ENCODE data around the gene NUBPL.

NUBPL gene, protein sequence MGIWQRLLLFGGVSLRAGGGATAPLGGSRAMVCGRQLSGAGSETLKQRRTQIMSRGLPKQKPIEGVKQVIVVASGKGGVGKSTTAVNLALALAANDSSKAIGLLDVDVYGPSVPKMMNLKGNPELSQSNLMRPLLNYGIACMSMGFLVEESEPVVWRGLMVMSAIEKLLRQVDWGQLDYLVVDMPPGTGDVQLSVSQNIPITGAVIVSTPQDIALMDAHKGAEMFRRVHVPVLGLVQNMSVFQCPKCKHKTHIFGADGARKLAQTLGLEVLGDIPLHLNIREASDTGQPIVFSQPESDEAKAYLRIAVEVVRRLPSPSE

DNA sequence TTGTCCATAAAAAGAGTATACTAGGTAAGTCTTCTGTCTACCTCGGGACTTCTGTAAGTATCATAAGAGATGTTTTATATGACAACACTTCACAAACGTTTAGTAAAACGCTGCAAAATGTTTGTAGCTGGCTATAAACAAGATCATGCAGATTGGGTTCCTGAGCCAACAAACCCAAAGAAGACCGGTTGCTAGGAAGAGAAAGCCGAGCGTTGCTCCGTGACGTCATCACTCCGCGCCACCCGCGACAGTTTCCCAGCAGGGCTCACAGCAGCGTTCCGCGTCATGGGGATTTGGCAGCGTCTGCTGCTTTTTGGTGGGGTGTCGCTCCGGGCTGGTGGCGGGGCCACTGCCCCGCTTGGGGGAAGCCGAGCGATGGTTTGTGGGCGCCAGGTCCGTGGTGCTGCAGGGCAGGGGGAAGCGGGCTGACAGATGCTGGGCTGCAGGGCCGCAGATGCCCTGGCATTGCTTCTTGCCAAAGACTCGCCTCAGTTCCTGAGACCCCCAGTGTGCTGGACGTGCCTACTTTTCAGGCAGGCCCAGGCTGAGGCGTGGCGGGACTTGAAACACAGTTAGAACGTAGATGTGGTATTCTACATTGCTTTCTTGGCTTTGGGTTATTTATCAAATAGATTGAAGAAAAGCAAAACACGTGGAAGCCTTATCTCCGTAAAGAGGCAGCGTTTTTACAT, at the start of gene NUBPL:
NUBPL (plus strand) TSS at position 250 of the 692 bp plus-strand sequence; CDS start at position 286, 36 bp downstream.
- DNase-seq, result peak; percentile 96 to 97 (median 96)

DNA sequence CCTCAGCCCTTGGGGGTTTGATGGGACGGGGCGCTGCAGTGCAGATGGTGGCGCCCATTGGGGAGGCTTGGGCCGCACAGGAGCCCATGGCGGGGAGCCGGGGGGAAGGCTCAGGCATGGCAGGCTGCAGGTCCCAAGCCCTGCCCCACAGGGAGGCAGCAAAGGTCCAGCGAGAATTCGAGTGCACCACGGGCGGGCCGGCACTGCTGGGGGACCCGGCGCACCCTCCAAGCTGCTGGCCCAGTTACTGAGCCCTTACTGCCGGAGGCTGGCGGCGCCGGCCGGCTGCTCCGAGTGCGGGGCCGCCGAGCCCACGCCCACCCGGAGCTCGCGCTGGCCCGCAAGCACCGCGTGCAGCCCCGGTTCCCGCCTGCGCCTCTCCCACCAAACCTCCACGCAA, 34.1 kb upstream of the NUBPL start:
- no peak for DNase-seq

DNA sequence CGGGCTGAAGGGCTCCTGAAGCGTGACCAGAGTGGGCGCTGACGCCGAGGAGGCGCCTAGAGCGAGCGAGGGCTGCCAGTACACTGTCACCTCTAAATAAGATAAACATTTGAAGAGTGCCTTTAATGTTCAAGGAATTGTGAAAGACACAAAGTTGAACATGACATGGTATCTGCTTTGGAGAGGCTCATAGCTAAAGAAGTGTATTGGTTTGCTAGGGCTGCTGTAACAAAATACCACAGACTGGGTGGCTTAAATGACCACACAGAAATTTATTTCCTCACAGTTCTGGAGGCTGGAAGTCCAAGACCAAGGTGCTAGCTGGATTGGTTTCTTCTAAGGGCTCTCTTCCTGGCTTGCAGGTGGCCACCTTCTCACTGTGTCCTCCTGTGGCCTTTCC, 33.7 kb upstream of the NUBPL start:
- no peak for DNase-seq

DNA sequence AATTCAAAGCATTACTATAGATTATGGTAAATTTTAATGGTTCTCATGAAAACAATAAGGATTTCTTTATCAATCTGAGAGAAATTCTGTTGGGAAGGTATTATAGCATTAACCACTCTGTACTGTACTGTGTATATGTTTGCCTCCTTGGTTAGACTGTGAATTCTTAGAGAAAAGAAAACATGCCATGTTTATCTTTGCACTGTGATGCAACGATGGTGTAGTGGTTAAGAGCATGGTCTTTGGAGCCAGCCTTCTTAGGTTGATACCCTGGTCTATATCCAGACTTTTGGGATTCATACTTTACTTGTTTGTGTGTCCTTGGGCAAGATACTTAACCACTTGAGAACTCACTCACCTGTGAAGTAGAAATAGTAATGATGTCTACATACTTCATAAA, 32.2 kb upstream of the NUBPL start:
- no peak for DNase-seq

DNA sequence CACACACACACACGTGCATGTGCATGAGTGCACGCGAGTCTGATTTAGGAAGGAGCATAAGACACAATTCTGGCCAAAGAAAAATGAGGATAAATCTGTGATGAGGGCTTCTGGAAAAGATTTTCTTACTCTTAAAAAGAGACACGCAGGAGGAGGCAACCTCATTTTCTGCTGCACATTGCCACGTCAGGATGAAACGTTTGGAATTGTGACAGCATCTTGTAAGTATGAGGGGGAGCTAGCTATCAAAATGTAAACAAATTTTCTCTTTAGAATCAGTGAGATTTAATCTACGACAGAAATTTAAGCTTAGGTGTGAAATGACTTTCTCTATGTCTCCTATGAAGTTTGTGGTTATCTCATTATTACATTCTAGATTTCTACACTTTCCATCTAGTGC, 31.1 kb upstream of the NUBPL start:
- DNase-seq, result no peak

DNA sequence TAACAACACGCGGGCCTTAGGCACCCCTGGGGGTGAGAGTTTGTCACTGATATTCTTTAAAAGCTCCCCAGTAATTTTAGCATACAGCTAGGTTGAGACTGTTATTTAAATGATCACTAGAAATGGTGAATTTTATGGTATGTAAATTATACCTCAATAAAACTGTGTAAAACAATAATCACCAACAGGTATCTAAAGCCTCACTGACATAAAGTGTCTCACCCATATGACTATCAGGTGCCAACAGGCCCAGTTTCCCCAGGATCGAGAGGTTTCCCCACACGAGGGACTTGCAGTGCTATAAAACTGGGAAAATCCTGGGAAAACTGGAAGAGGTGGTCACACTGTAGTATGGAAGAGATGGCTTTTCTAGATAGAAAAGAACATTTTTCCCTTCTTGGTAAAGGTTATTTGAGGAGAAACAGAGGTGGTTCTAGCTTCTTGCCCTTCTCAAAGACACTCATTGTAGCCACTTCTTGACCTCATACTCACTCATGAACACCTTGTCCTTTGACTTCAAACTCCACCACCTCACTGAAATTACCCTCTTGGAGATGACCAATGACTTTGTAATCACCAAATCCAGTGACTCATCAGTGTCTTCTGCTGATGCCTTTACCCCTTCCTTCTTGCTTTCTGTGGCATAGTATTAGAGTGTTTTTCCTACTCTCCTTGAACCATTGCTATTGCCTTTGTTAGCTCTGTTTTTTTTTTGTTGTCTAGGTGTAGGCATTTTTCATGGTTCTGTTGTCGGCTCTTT, 24.8 kb upstream of the NUBPL start:
- DNase-seq, result no peak

DNA sequence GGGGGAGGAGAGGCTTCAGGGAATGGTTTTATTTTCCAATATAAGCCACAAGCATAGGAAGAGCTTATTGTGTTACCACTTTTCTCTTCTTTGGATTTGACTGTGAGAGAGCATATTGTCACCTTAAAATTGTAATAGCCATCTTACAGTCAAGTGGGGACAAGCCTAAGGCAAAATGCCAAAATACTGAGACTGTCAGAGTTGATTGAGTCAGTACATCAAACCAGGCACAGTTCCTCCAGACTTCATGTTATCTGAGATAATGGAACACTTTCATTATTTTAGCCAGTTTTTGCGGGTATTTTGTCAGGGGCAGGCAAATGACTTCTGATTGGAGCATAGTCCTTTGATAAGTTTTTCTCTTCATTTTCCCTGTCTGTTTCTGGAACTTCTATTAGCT, 19.5 kb upstream of the NUBPL start:
- DNase-seq, result no peak

DNA sequence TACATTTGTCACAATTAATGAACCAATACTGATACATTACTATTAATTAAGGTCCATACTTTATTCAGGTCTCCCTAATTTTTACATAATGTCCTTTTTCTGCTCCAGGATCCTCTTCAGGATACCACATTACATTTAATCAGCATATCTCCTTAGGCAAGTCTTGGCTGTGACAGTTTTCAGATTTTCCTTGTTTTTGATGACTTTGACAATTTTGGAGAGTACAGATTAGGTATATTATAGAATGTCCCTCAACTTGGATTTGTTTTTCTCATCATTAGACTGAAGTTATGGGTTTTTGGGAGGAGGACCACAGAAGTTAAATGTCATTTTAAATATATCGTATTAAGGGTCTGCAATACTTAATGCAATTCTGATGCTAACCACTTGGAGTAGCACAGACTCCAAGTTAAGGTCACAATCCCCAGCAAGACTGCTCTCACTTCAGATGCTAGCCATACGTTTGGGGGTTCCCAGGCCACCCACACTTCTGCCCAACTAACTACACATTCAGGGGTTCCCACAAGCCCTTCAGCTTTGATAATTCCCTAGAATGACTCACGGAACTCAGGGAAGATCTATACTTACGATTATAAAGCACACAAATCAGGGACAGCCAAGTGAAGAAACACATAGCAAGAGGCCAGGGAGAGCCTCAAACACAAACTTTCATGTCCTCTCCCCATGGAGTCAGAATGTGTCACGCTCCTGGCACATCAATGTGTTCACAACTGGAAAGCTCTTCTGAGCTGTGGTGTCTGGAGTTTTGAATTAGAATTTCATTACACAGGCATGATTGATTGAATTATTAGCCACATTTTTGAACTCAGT, 17.0 kb upstream of the NUBPL start:
- no peak for DNase-seq

DNA sequence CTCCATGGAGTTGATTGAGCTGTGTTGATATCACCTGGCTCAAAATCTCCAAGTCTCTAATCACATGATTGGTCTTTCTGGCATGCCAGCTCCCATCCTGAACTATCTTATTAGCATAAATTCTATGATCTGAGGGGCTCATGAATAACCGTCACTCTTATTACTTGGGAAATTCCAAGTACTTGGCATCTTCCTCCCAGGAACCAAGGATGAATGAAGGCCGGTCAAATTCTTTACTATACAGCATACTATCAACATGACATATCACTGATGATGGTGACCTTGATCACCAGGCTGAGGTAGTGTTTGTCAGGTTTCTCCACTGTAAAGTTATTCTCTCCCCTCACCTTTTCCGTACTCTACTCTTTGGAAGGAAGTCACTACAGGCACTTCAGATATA, 16.4 kb upstream of the NUBPL start:
- no peak for DNase-seq

DNA sequence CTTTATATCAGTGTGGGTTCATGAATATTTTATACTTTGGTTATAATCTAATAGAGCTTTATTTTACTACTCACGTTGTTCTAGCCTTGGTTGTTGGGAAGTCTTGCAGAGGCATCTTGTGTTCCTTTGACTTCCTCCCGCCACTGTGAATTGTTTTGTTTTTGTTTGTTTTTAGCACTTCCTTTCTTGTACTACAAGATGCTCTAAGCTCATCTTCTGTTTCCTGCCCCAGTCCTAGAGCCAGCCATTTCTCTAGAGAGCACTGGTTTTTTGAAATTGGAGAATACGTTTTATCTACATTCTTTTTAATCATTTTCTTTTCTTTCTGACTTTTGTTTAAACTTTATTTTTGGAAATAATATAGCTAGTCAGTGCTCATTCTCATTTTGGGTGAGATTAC, 15.9 kb upstream of the NUBPL start:
- DNase-seq, result no peak

DNA sequence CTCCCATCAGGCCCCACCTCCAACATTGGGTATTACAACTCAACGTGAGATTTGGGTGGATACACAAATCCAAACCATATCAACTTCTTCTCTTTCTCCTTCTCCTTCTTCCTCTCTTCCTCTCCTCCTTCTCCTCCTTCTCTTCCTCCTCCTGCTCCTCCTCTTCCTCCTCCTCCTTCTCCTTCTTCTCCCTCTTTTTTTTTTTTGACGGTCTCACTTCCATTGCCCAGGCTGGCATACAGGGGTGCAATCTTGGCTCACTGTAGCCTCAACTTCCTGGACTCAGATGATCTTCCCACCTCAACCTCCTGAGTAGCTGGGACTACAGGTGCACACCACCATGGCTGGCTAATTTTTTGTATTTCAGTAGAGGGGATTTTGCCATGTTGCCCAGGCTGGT, 11.4 kb upstream of the NUBPL start:
- DNase-seq, result no peak

DNA sequence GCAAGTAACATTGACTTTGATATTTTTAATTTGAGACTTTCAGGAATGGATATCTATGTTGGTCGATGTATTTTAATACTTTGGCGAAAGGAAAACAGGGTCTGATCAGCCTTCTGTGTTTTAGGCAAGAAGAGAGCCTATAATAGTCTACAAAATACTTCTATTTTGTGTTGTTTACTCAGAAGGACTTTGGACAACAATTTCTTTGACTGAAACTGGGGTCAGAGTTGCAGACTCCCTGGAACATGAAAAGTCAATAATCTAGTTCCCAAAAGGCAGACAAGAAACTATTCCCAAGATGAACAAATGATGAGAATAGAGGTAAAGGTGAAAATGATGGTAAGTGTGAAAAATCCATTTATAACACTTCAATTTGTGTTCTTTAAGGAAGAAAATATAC, 10.6 kb upstream of the NUBPL start:
- no peak for DNase-seq

DNA sequence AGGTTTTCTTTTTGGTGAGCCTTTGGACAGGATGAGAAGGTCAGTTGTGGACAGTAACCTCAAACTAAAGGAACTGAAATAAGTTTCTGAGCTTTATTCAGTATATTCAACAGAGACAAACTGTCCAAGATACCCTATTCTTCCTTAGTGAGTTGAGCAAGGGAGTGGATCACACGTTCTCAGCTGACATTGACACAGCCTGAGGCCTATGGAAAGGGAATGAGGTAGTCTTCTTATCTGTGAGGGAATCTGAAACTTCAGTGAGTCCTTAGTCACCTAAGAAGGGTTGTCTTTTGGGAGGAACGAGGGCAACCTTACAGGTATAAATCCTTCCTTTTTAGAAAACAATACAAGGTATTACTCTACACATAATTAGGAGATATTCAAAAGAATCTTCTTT, 5.0 kb upstream of the NUBPL start:
- no peak for DNase-seq

DNA sequence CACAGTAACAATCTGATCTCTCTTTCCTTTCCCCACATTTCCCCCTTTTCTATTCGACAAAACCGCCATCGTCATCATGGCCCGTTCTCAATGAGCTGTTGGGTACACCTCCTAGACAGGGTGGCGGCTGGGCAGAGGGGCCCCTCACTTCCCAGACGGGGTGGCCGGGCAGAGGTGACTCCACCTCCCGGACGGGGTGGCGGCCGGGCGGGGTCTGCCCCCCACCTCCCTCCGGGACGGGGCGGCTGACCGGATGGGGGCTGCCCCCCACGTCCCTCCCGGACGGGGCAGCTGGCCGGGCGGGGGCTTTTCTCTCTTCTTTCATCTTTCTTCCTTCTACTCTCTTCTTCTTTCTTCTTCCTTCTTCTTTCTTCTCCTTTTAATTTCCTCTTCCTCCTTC, 1.3 kb upstream of the NUBPL start:
- DNase-seq, result no peak

DNA sequence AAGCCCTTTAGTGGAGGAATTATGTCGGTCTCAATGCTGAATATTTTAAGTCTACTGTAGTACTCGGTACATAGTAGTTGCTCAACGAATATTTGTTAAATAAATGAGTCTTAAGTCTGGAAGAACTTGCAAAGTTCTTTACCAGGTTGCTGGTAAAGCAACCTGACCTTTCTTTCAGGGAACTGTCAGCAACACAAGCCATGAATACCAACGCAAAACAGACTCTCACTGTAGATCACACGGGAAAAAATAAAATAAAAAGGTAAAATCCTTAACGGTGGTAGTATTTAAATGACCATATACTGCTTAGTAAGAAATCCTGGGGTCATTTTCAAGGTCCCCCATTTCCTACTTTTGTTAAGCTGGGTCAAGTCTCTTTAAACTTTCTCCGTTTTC, 447 bp upstream of the NUBPL start:
- DNase-seq, result no peak

DNA sequence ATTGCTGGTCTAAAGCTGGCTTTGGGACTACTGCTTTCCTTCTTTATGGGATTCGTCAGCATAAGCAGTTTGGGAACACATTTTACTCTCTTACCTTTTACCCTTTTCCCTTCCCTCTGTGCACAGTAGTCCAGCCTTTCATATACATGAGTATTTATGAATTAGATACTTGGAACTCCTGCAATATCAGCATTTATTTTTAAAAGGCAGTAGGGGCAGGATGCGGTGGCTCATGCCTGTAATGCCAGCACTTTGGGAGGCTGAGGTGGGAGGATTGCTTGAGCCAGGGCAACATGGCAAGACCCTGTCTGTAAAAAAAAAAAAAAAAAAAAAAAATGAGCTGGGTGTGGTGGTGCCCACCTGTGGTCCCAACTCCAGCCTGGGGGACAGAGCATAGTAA, 3.0 kb downstream of the NUBPL start:
- DNase-seq, result no peak

DNA sequence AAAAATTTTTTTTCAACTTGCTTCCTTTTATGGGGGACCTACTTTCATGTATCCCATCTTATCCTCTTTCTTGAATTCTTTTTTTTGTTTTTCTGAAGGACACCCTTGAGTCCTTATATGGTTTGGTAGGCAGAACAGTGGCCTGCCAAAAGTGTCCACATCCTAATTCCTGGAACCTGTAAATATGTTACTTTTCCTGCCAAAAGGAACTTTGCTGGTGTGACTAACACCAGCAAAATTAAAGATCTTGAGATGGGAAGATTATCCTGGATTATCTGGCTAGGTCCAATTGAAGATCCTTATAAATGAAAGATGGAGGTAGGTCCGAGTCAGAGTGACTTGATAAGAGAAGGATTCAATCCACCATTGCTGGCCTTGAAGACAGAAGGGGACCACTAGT, 5.3 kb downstream of the NUBPL start:
- no peak for DNase-seq

DNA sequence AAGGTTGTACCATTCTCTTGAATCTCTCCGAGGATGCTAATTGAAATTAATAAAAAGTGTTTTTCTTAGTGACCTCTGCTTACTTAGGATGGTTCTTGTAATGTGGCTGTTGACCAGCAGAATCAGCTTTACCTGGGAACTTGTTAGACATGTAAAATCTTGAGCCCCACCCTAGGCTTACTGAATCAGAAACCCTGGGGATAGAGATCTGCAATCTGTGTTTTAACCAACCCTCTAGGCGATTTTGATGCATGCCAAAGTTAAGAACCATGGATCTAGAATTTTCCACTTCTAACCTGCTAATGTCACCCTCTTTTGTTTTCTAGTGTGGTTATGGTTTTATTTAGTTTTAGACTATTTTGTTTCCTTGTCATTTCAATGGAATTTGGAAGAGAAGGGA, 6.5 kb downstream of the NUBPL start:
- DNase-seq, result no peak

DNA sequence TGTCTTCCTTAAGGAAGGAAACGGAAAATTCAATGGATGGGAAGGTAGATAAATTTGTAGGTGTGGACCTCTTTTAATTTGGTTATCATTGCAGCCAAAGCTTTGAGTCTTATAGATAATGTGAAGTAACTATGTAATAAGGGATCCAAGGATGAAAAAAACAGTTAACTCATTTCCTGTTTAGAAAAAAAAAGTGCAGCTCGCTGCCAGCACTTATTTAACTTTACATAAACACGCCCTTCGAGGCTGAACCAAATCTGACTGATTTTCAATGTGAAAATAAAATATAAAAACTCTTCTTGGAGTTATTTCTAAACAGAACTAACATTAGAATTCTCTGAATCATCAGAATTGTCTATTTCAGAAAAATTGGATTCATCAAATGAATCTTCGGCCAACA, 7.0 kb downstream of the NUBPL start:
- DNase-seq, result peak in 1 of 6 experiments; percentile 5

DNA sequence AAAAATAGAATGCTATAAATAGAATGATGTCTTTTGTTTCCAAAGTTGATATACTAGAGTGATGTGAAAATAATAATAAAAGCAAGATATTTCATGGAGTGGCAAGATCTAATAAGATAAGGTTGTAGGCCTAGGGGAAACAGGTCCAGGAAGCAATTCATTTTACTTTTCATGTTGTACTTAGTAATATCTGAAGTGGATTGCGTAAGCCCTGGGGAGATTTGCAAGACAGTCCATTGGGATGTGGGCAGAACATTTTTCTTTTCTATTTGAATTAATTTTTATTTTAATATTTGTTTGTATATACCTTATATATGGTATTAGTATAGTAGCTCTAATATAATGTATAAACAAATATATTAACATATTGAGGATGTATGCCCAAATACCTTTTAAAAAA, 7.5 kb downstream of the NUBPL start:
- DNase-seq, result no peak

DNA sequence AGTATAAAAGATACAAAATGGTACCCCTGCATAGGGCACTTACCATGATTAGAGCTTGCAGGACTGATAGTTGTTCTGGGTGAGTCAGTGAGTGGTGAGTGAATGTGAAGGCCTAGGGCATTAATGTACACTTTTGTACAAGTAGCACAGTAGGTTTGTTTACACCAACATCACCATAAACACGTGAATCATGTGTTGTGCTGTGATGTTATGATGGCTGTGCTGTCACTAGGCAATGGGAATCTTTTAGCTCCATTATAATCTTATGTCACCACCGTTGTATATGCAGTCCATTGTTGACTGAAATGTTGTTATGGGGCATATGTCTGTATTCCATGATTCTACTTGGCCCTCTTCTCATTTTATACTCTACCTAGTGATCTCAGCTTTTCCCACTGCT, 11.8 kb downstream of the NUBPL start:
- no peak for DNase-seq

DNA sequence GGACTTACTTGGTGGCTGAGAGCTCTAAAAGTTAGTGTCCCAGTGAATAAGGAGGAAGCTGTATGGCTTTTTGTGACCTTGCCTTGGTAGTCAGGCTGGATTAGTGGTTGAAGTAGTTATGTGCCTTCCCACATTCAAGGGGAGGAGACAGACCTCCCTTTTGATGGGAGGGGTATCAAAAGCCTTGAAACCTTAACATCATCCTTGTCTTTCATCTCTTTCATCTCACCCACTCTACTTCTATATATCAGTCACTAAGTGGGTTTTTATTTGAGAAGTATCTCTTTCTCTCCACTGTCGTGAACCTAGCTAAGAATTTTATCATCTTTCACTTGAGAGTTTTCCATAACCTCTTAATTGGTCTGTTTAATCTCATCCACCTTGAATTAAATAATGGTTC, 15.7 kb downstream of the NUBPL start:
- DNase-seq, result no peak

DNA sequence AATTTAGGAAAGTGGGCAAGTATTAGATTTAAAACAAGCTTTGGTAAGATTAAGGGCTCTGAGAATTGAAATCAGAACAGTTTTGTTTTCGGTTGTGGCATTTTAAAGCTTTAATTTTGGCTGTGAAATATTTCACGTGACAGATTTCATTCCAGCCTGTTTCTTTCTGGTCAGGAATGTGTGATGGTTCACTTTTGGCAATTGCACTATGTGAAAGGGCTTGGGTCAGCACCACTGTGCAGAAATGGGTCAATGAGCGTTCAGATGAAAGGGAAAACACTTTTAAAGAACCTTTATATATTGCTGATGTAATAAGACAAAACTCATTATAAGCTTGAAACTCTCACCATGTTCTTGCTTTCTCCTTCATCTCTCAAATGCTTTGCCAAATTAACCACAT, 17.1 kb downstream of the NUBPL start:
- no peak for DNase-seq
